Measurements from ENCODE around the gene FRMPD2.
"Not testable (repeated sequence)": the region's sequence is repeated elsewhere in the genome, so short reads cannot be mapped to it uniquely, and the experiment has no call there.

The FRMPD2 gene

GRCh38 chr10:48197236-48197899, 77.1 kb downstream of the FRMPD2 start:
- no peak for DNase-seq

- no peak for DNase-seq
Measured at GRCh38 chr10:48195803-48196202, 78.7 kb downstream of the FRMPD2 start.

- DNase-seq: no peak
Measured at GRCh38 chr10:48194830-48195229, 79.7 kb downstream of the FRMPD2 start.

- no peak for DNase-seq
Measured at GRCh38 chr10:48193556-48193955, 80.9 kb downstream of the FRMPD2 start.

GRCh38 chr10:48192881-48193450, 81.5 kb downstream of the FRMPD2 start:
- no peak for DNase-seq

- DNase-seq: no peak
Measured at GRCh38 chr10:48187713-48188485, 86.6 kb downstream of the FRMPD2 start.

- DNase-seq: no peak
Measured at GRCh38 chr10:48187126-48187525, 87.4 kb downstream of the FRMPD2 start.

GRCh38 chr10:48186264-48186804, 88.2 kb downstream of the FRMPD2 start:
- DNase-seq: not testable (repeated sequence)

- DNase-seq: no peak
Measured at GRCh38 chr10:48184224-48184623, 90.3 kb downstream of the FRMPD2 start.

- not testable (repeated sequence) for DNase-seq
Measured at GRCh38 chr10:48172715-48173114, 101.8 kb downstream of the FRMPD2 start.

- not testable (repeated sequence) for DNase-seq
Measured at GRCh38 chr10:48160670-48161069, 113.8 kb downstream of the FRMPD2 start.

- not testable (repeated sequence) for DNase-seq
Measured at GRCh38 chr10:48160163-48160562, 114.3 kb downstream of the FRMPD2 start.

GRCh38 chr10:48154211-48155140, 120.0 kb downstream of the FRMPD2 start:
- not testable (repeated sequence) for DNase-seq

GRCh38 chr10:48147643-48148042, 126.9 kb downstream of the FRMPD2 start:
- not testable (repeated sequence) for DNase-seq

GRCh38 chr10:48143721-48144642, 130.5 kb downstream of the FRMPD2 start:
- DNase-seq: not testable (repeated sequence)

- not testable (repeated sequence) for DNase-seq
Measured at GRCh38 chr10:48140949-48141348, 133.5 kb downstream of the FRMPD2 start.

- not testable (repeated sequence) for DNase-seq
Measured at GRCh38 chr10:48139953-48140850, 134.3 kb downstream of the FRMPD2 start.

- not testable (repeated sequence) for DNase-seq
Measured at GRCh38 chr10:48128954-48129353, 145.5 kb downstream of the FRMPD2 start.

- DNase-seq: not testable (repeated sequence)
Measured at GRCh38 chr10:48126251-48126650, 148.2 kb downstream of the FRMPD2 start.

GRCh38 chr10:48125631-48126030, 148.9 kb downstream of the FRMPD2 start:
- DNase-seq: not testable (repeated sequence)
